GM21529 (cell line): ENCODE results near the gene SH2D4B.

Source experiments
- ATAC-seq: cut with Tn5 transposase; IDR thresholded peaks from one replicate; pipeline ENCODE4 v1.9.1; 2021; ENCODE audit not compliant: unreplicated experiment

The SH2D4B gene

GRCh38 chr10:80622153-80622552 is 84.5 kb downstream of the SH2D4B start:
- no peak for ATAC-seq

DNA sequence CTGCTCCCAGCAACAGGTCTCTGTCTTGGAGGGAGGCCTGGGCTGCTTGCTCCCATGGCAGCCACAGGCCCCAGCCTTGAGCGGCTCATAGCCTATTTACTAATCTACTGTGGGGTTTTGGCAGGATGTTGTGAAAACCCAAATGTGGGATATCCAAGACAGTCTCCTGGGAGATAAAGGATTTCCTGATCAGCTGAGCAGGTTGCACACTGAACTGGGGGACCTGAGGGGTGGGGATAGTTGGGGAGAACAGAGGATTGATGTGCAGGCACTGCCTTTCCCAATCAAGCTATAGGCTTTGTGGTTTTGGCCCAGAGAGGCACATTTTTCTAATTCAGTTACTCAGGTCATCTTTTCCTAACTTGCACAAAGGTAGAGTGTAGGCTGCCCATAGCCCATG is 92.6 kb downstream of the SH2D4B start:
- no peak for ATAC-seq

GRCh38 chr10:80632742-80633141 is 95.0 kb downstream of the SH2D4B start:
- ATAC-seq, result no peak

- ATAC-seq, result no peak
These were observed 95.7 kb downstream of the SH2D4B start for GRCh38 chr10:80633383-80633860.

GRCh38 chr10:80633910-80634309 is 96.2 kb downstream of the SH2D4B start:
- ATAC-seq, result no peak

DNA sequence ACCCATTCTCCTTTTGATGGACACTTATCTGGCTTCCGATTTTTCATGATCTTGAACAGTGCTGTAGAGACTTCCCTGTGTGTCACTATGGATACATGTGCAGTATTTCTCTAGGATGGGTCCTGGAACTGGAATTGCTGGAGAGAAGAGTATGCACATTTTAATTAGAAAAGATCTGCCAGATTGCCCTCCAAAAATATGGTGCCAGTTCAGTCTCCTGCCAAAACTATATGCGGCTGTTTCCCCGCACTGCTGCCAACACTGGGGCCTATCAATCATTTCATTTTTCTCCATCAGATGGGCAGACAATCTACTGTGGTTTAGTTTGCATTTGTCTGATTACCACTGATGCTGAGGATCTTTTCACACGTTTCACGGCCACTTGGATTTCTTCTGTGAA is 105.0 kb downstream of the SH2D4B start:
- no peak for ATAC-seq

DNA sequence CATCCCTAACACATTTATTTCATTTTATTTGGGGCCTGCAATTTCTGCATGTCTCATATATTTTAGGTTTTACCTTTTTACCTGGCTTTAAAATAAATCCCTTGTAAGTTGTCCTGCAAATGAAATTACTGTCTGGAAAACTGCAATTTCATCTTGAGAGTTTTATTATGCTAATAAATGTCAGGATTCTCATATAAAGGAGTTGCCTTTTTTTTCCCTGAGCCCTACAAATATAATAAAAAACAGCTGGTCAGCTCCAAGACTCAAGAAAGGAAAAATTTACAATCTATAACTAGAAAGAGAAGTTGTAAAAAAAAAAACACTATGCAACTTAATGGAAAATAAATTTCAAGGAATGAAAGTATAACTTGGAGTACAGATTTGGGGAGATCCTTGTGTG is 108.7 kb downstream of the SH2D4B start:
- no peak for ATAC-seq

GRCh38 chr10:80647173-80647833 is 109.6 kb downstream of the SH2D4B start:
- ATAC-seq, result no peak

DNA sequence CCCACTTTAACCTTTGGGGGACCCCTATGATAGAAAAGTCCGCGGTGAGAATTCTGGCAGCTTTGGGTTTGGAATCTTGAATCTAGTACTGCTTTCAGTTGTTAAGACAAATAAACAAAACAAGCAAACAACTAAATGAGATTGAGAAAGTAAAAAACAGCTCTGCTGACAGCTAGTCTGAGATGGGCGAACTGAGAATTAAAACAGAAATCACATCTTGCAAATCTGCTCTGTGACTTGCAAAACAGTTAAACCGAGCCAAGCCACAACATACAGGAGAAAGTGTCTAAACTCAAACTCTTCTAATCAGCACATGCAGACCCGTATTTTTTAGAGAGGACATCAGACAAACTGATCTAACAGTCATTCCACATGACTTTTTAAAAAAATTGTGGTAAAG is 110.4 kb downstream of the SH2D4B start:
- no peak for ATAC-seq

DNA sequence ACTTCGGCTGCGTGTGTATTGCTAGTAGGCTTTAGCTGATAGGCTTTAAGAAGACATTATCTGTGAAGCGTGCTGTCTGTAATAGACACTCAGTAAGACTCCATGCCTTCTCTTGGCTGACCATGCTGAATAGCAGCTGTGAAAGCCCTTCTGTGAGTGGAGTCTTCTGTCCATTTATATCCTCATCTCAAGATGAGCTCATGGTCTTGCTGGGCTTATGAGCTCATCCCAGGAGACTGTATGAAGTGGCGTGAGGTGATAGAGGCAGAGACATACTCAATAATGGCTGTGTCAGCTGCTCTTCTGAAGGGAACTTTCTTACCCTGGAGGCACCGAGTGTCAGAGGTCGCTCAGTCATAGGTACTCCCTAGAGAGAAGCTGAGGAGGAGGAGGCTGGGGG is 111.5 kb downstream of the SH2D4B start:
- no peak for ATAC-seq

DNA sequence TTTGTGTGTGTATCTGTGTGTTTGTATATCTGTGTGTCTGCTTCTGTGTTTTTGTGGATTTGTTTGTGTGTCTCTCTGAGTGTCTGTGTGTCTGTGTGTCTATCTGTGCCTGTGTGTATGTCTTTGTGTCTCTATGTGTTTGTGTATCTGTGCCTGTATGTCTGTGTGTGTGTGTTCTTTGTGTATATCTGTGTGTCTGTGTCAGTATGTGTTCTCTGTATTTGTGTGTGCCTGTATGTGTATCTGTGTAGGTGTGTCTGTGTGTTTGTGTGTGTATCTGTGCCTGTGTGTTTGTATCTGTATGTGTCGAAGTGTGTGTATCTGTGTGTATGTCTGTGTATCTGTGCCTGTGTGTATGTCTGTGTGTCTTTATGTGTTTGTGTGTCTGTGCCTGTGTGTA is 118.2 kb downstream of the SH2D4B start:
- ATAC-seq, result no peak

- no peak for ATAC-seq
These were observed 120.4 kb downstream of the SH2D4B start for GRCh38 chr10:80658068-80658467.

- ATAC-seq, result no peak
These were observed 121.6 kb downstream of the SH2D4B start for GRCh38 chr10:80659289-80659688.

GRCh38 chr10:80660266-80660665 is 122.6 kb downstream of the SH2D4B start:
- ATAC-seq, result no peak

DNA sequence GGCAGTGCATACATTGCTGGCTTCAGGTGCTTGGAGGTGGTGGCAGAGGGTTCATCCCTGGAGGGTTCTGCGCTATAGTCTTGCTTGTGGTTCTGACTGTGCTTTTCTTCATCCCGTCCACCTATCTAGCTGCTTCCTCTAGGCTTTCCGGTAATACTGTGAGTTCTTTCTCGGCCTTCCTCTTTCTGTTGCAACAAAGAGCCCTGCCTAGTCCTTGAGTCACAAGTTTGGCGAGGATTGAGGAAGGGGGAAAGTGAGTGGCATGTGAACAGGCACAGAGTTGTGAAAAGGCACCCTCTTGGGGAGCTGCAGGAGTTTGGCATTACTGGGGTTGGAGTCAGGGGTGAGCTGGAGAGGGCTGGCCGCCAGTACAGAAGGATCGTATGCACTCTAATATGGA is 123.0 kb downstream of the SH2D4B start:
- no peak for ATAC-seq

DNA sequence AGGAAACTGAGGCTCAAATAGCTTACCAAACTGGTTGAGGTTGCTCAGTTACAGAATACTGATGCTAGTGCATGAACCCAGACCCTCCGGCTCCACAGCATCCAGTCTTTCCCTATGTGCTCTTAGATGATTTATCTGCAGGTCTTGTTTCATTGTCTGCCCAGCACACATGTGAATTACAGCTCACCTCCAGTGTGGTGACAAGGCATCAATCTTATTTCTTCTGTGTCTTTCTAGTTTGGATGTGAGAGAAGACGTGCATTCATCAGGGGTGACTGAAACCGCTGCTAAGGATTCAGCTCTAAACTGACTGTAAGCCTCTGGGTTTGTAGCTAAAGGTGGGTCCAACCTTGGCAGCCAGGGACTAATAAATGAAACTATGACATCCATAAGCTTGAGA is 123.8 kb downstream of the SH2D4B start:
- no peak for ATAC-seq

DNA sequence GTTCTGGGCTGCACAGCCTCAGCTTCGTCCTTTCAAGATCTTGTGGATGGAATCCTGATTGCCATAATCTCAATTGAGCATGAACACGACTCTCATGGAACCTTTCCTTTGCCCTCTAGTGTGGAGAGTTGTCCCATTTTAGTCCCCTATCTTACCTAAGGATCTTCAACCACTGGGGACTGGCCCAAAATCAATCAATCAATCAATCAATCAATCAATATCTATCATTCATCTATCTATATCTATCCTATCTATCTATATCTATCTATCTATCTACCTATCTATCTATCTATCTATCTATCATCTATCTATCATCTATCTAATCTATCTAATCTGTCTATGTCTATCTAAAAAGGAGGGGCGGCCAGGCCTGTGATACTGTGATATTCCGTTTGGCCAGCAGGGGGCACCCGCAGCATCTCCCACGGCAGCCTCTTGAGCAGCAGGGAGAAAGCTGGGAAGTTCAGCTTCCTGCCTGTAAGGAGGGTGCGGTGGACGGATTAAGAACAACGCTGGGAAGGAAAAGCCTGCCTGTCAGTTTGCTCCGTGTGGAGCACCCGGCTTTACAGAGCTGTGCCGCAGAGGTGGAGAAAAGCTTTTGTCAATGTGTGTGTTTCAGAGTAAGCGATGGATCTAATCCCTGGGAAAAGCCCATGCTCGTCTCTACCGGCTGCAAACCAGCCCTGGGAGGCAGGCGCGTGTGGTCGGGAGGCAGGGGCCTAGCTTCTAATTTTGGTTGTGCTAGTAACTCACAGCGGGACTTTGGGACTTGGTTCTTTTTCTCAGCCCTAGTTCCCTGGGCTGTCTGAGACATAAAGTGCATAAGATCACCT is 124.9 kb downstream of the SH2D4B start:
- peak; percentile 86 for ATAC-seq

DNA sequence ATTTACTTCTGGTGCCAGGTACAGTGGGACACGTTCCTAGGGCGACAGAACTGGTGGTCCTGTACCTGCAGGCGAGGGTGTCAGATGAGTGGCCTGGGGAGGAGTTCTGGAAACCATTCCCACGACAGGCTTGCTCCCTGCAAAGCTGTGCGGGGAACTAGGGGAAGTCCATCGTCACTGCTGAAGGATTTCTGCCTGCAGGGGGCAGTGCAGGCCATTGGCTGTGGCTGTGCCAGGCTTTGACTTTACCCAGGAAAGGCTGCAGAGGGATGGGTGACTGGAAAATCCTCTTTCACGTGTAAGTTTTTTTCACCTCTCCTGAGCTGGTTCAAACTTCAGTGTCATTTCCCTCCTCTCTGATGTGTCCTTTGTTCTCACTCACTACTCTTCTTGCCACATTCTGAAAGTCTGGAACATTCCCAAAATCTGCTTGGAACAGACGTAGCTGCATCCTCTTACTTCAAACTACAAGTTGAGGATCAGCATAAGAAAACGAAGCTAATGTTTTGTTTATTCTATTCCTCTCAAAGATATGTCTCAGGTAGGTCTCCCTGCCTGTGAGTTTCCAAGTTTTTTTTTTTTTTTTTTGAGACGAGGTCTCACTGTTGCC is 126.5 kb downstream of the SH2D4B start:
- ATAC-seq, result peak; percentile 75

DNA sequence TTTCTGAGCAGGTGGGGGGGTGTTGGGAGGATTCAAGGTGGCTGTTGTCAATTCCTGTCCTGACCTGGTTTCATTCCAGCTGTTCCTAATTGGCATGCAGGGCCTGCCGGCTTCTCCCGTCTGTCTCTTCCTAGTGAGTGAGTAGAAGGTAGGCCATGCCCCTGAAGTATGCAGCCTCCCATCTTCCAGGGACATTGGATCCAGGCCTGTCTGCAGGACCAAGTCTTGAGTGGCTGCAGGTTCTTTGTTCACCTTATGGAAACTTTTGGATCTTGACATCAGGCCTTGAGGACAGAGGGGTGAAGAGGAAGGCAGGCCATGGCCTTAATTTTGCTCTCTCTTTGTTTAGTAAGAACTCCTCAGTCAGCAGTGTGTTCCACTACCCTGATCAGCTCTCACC is 131.8 kb downstream of the SH2D4B start:
- no peak for ATAC-seq

DNA sequence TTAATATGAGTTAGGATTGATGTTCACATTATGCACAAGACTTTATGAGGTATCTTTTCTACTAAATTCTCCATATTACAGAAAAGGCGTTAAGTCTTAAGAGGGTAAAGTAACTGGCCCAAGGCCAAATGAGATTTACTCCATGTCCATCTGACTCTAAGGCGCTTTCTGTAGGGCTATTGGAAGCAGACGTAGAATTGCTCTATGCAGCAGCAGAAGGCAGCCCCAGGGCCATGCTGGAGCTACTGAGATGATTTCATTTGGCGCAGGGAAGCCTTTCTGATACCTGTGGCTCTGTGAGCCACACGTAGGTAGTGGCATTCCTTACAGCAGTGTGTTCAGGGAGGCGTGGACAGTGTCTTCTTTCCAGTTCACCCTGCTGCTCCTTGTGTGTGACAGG is 133.1 kb downstream of the SH2D4B start:
- ATAC-seq, result no peak

DNA sequence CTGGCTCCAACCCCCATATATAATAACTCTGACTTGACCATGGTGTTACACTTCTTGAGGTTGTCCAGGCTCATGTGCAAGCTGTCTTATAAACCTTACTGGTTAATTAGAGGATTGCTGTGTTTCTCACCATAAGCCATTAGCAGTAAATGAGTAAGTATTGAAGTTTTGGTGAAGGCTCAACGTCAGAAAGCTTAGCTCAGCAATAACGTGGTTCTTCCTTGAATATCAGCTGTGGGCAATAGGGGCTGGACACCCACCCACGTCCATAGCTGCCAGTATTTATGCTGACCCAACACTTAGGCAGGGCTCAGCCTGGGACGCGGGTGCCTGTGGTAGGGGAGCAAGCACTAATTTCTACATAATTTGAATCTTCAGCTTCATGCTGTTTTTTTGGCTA is 134.1 kb downstream of the SH2D4B start:
- ATAC-seq, result no peak

DNA sequence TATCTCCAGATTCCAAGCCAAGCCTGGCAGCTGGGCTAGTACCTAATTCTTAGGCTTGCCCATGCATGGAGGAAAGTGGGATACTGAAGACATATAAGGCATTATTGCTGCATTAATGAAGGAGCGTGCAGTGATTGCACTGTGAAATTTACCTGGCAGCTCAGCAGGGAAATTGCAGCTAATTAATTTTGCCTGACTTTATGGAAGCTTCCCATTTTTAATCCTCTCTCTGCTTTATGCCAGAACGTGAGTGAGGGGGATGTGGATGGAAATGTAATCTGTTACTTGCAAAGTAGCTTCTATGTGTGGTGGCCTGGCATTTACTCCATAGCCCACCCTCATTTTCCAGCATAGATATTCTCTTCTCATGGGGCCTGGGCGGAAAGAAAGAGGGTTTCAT is 134.9 kb downstream of the SH2D4B start:
- no peak for ATAC-seq
